Adrenal gland (tissue), 5 donors: ENCODE data around the gene PDZD7.

ENCODE experiments used
- POLR2A ChIP-seq, 2 donors: fragments of 450-650 bp; IDR thresholded peaks; one replicate each; pipeline ENCODE4 v1.6.1; 2017; ENCODE audit warnings: antibody characterized with exemption in 2 of 2, mild to moderate bottlenecking in 2 of 2, moderate library complexity in 1 of 2
- TF ChIP-seq, protein P1 (sequence below), 6 experiments: fragments of 450-650 bp in 4 of 6; fragments of 200-600 bp in 2 of 6; sonication (generic) in 1 of 6; IDR thresholded peaks; 1 replicate in 5 of 6; 2 replicates in 1 of 6; pipeline versions ENCODE4 v1.5.1 to v1.8.0; 2016 to 2021; ENCODE audit warnings: antibody characterized with exemption in 6 of 6, mild to moderate bottlenecking in 2 of 6, moderate library complexity in 1 of 6
- donor health status: DM: no; HTN: no; CAD: no.

GRCh38 chr10:101044117-101044516, 13.2 kb upstream of the PDZD7 start:
- no peak for TF ChIP-seq POLR2A (IDR thresholded peaks at IDR 0.05)
- TF ChIP-seq, protein P1, sequence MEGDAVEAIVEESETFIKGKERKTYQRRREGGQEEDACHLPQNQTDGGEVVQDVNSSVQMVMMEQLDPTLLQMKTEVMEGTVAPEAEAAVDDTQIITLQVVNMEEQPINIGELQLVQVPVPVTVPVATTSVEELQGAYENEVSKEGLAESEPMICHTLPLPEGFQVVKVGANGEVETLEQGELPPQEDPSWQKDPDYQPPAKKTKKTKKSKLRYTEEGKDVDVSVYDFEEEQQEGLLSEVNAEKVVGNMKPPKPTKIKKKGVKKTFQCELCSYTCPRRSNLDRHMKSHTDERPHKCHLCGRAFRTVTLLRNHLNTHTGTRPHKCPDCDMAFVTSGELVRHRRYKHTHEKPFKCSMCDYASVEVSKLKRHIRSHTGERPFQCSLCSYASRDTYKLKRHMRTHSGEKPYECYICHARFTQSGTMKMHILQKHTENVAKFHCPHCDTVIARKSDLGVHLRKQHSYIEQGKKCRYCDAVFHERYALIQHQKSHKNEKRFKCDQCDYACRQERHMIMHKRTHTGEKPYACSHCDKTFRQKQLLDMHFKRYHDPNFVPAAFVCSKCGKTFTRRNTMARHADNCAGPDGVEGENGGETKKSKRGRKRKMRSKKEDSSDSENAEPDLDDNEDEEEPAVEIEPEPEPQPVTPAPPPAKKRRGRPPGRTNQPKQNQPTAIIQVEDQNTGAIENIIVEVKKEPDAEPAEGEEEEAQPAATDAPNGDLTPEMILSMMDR (IDR thresholded peaks at IDR 0.05), result no peak
